Measurements from ENCODE around the gene KRTAP12-2.
"Not testable (repeated sequence)": the region's sequence is repeated elsewhere in the genome, so short reads cannot be mapped to it uniquely, and the experiment has no call there.

KRTAP12-2 gene

GRCh38 chr21:44702111-44702972 is 35.6 kb upstream of the KRTAP12-2 start:
- no peak for DNase-seq

- no peak for DNase-seq
Observed at GRCh38 chr21:44701541-44701940, 34.8 kb upstream of the KRTAP12-2 start.

- no peak for DNase-seq
Observed at GRCh38 chr21:44701023-44701400, 34.3 kb upstream of the KRTAP12-2 start.

- DNase-seq: no peak
Observed at GRCh38 chr21:44700101-44701022, 33.6 kb upstream of the KRTAP12-2 start.

GRCh38 chr21:44699502-44700001 is 32.8 kb upstream of the KRTAP12-2 start:
- DNase-seq: no peak

GRCh38 chr21:44697811-44698734 is 31.3 kb upstream of the KRTAP12-2 start:
- DNase-seq: no peak

- DNase-seq: not testable (repeated sequence)
Observed at GRCh38 chr21:44697172-44697810, 30.6 kb upstream of the KRTAP12-2 start, which contains the start of gene KRTAP10-12. Gene KRTAP10-12, plus strand, starts transcription at chr21:44697172. Its CDS starts 30 bp downstream, at chr21:44697202.

GRCh38 chr21:44696572-44696971 is 29.8 kb upstream of the KRTAP12-2 start:
- no peak for DNase-seq

- no peak for DNase-seq
Observed at GRCh38 chr21:44695641-44696040, 28.9 kb upstream of the KRTAP12-2 start.

- no peak for DNase-seq
Observed at GRCh38 chr21:44695184-44695583, 28.5 kb upstream of the KRTAP12-2 start.

- no peak for DNase-seq
Observed at GRCh38 chr21:44694776-44695175, 28.0 kb upstream of the KRTAP12-2 start.

- DNase-seq: no peak
Observed at GRCh38 chr21:44692798-44693512, 26.2 kb upstream of the KRTAP12-2 start.

GRCh38 chr21:44691686-44692085 is 25.0 kb upstream of the KRTAP12-2 start:
- no peak for DNase-seq

GRCh38 chr21:44689740-44690139 is 23.0 kb upstream of the KRTAP12-2 start:
- not testable (repeated sequence) for DNase-seq

- DNase-seq: no peak
Observed at GRCh38 chr21:44687671-44688070, 20.9 kb upstream of the KRTAP12-2 start.

- DNase-seq: no peak
Observed at GRCh38 chr21:44686843-44687561, 20.3 kb upstream of the KRTAP12-2 start.

- no peak for DNase-seq
Observed at GRCh38 chr21:44686000-44686781, 19.5 kb upstream of the KRTAP12-2 start.

GRCh38 chr21:44685050-44685449 is 18.3 kb upstream of the KRTAP12-2 start:
- not testable (repeated sequence) for DNase-seq

GRCh38 chr21:44684483-44684882 is 17.8 kb upstream of the KRTAP12-2 start:
- DNase-seq: no peak

All from CD4-positive, alpha-beta T cell treated with Interleukin-17A for 1 hour (primary cell).